ENCODE measurements around the gene FAT1.
"Not testable (repeated sequence)": the region's sequence is repeated elsewhere in the genome, so short reads cannot be mapped to it uniquely, and the experiment has no call there.

FAT1 gene

DNA sequence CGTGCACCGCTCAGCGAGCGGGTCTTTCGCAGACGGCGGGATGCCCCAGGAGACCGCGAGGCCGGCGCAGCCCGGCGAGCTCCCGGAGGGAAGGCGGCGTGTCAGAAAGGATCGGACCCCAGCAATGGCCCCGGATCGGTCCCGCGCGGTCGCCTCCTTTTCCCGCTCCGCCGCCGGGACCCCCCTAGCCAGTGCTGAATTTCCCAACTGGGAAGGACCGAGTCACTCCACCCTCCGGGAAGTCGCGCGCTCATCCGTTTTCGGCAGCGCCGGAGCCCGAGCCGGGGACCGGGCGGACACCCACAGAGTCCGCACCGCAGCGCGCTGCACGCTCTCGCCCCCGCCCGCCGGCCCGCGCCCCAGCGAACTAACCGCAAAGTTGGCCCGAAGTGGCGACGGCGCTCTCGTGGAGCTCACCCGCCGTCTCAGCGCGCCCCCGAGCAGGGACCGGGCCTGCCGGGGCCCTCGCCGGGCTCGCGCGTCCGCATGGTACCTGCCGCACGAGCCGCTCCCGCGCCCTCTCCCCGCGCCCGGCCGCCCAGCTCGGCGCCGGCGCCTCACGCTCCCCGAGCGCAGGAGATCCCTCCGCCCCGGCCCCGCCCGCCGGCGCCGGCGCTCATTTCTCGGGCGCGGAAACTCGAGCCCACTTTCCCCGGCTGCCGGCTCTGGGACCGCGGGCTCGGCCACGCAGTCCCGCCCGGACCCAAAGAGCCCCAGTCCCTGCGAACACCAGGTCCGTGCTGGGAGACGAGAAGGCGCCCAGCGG is at the start of gene FAT1:
Gene FAT1, minus strand, starts transcription at position 565 of the 766 bp plus-strand sequence. CDS start 14,029 bp downstream, outside the sequence.
- DNase-seq (ENCODE audit: low read depth in 2 of 2), result no peak

- no peak for DNase-seq (ENCODE audit: low read depth in 2 of 2)
Measured at GRCh38 chr4:186772936-186773487, 49.4 kb upstream of the FAT1 start.

DNA sequence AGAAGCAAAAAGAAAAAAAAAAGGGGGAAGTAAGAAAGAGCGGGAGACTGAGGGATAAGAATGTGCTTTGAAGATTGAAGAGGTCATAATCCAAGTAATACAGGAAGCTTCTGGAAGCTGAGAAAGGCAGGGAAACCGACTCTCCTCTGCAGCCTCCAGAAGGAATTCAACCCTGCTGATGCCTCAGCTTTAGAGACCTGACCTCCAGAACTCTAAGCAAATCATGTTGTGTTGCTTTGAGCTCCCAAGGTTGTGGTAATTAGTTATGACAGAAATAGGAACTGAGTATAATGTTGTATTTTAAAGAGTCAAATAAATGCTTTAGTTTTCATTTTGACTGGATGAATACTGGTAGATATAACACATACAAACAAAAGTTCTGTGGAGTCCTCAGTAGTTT is 48.0 kb upstream of the FAT1 start:
- no peak for DNase-seq (ENCODE audit: low read depth in 2 of 2)

- DNase-seq (ENCODE audit: low read depth in 2 of 2), result no peak
Measured at GRCh38 chr4:186770481-186771175, 47.0 kb upstream of the FAT1 start.

- no peak for DNase-seq (ENCODE audit: low read depth in 2 of 2)
Measured at GRCh38 chr4:186767794-186768193, 44.1 kb upstream of the FAT1 start.

DNA sequence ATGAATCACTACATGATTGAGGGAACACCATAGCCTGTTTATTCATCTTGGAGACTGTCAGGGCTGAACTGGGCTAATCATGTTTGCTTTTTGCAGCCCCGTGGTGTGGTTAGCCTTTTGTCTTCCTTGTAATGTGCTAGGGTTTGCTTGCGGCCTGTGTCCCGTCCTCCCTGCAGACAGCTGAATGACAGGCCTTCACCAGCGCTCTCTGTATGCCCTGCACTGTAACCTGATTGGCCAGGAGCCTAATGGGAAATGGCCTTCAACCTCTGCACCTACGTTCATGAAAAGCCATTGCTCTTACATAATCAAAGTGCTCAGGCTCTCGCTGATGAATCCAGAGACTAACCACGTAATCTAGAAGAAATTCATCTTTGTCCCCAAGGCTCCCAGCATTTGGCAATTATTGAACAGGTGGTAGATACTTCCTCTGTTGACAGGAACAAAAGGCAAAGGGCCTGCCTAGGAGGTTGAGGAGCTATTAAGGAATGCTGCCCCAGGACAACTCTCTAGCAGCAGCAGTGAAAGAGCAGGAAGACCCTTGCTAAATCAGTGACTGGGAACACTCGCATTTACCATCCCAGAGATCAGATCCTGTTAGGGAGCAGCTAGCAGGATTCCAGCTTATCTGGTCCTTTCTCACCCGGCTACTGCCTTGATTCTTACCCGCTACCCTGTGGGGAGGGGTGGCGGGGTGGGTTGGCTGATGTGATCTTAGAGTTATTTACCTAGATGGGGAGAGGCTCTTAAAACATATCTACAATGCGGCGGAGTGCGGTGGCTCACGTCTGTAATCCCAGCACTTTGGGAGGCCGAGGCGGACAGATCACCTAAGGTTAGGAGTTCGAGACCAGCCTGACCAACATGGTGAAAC is 42.3 kb upstream of the FAT1 start:
- no peak for DNase-seq (ENCODE audit: low read depth in 2 of 2)

DNA sequence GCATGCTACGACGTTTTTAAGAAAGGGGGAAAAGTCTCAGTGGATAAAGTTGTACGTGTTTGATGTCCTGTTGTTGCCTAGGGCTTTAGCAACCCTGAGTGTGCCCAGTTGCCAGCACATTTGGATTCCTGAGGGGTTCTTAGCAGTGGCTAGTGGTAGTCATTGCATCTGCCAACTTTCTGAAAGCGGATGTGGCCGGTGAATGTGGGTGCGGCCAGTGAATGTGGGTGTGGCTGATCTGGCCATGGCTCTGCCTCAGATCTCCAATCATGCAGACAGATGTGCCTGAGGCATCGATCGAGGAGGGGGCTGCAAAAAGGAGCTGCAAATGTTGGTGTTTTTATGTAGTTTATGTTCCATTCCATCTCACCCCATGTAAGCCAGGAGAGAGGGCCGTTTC is 41.5 kb upstream of the FAT1 start:
- no peak for DNase-seq (ENCODE audit: low read depth in 2 of 2)

GRCh38 chr4:186764457-186764856 is 40.8 kb upstream of the FAT1 start:
- no peak for DNase-seq (ENCODE audit: low read depth in 2 of 2)

- DNase-seq (ENCODE audit: low read depth in 2 of 2), result no peak
Measured at GRCh38 chr4:186762865-186763264, 39.2 kb upstream of the FAT1 start.

GRCh38 chr4:186762361-186762760 is 38.7 kb upstream of the FAT1 start:
- no peak for DNase-seq (ENCODE audit: low read depth in 2 of 2)

DNA sequence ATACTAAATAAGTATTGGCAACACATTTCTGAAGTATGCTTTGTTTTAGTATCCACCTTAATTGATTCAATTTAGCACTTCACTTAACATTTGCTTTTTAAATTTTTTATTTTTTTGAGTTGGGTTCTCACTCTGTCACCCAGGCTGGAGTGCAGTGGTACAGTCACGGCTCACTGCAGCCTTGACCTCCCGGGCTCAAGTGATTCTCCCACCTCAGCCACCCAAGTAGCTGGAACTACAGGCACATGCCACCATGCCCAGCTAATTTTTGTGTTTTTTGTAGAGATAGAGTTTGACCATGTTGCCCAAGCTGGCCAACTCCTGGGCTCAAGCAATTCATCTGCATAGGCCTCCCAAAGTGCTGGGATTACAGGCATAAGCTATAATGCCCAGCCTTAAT is 38.3 kb upstream of the FAT1 start:
- DNase-seq (ENCODE audit: low read depth in 2 of 2), result not testable (repeated sequence)

DNA sequence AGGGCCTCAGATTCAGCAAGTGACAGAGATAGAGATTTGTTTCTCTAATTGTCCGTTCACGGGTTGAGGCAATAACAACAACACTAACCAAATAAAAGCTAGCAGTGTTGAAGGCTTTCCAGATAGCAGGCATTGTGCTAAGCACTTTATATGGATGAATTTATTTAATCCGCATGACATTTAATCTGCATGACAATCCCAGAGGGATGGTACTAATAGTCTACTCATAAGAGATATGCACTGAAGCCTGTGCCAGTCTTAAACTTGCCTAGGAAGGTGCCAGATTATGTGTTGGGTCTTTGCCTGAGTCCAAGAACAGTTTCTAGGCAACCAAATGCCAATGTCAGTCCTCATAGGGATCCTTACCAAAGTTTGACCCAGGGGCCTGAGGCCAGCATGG is 37.7 kb upstream of the FAT1 start:
- no peak for DNase-seq (ENCODE audit: low read depth in 2 of 2)

DNA sequence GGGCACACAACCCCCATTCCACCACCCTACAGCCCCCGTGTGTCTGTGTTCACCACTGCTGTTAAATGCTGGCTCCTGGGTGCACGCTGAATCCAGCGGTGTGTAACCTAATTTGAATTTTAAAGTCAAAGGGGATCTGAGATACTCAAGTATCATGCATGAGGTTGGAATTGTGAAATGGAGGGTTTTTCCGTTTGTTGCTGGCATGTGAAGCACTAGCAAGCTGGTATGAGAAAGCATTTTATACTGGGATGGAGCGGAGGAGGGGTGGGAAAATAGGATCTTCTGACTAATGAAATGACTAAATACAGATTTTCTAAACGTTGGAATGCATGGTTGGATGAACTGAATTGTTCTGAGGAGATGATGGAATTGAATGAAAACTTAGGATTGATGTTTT is 36.9 kb upstream of the FAT1 start:
- no peak for DNase-seq (ENCODE audit: low read depth in 2 of 2)

- no peak for DNase-seq (ENCODE audit: low read depth in 2 of 2)
Measured at GRCh38 chr4:186759990-186760389, 36.3 kb upstream of the FAT1 start.

DNA sequence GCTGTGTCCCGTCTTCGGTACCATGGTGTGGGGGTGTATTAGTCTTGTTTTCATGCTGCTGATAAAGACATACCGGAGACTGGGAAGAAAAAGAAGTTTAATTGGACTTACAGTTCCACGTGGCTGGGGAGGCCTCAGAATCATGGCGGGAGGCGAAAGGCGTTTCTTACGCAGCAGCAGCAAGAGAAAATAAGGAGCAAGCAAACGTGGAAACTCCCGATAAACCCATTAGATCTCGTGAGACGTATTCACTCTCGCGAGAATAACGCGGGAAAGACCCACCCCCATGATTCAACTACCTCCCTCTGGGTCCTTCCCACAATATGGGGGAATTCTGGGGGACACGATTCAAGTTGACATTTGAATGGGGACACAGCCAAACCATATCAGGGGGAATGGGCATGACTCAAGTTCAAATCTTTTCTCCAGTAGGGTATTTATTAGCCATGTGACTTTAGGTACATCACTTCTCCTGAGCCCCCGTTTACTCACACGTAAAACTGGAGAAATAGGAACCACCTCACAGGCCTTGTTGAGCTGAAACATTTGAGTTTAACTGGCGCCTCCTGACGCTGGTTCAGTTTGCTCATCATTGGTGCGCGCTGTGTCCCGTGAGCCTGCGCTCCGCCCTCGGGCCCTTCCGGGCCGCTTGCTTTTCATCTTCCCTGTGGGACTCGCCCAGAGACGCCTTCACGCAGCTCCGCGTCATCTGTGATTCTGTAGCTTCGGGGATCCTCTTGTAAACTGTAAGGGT is 35.5 kb upstream of the FAT1 start:
- no peak for DNase-seq (ENCODE audit: low read depth in 2 of 2)

DNA sequence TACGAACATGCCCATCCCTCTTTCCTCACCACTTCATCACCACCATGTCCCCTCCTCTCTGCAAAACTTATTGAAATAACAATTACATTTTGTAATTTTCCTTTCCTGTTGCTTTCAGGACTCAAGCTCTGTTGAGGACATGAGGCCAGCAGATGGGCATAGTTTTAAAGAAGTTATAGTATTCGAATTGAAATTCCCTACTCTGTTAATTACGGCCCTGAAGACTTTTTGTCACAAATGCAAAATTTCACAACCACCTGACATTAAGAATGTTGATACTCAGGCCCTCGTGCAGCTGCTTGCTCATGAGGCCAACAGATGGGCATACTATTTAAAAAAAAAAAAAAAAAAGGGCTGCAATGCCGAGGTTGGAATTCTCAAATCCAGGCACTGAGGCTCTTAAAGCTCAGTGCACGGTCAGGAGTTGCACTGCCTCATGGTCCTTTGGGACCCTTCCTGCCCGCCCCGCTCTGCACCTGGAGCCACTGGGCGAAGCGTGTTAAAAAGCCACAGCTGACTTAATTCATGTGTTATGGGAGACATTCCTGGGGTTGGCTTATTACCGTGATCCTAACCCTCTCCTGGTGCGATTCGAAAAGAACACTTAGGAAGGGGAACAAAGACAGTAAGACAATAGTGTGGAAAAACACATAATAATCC is 34.2 kb upstream of the FAT1 start:
- no peak for DNase-seq (ENCODE audit: low read depth in 2 of 2)

- not testable (repeated sequence) for DNase-seq (ENCODE audit: low read depth in 2 of 2)
Measured at GRCh38 chr4:186756550-186756949, 32.9 kb upstream of the FAT1 start.

- DNase-seq (ENCODE audit: low read depth in 2 of 2), result no peak
Measured at GRCh38 chr4:186755550-186756519, 32.2 kb upstream of the FAT1 start.

DNA sequence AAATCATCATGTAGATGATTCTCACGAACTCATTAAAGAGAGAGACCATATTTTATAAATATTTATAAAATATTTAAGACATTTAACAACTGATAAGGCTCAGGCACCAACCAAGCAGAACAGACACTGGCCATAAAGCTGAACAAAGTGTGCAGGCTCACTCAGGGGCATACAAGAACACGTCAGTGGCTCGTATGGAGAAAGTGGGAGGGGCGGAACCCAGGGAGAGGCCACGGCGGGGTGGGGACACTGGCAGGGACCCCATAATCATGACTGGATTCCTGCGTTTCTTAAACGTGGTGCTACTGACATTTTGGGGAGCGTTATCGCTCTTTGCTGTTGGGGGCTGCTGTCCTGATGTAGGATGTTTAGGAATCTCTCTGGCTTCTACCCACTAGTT is 31.3 kb upstream of the FAT1 start:
- DNase-seq (ENCODE audit: low read depth in 2 of 2), result no peak

GRCh38 chr4:186752325-186752724 is 28.7 kb upstream of the FAT1 start:
- DNase-seq (ENCODE audit: low read depth in 2 of 2), result no peak
